NCI-H187 treated with DMSO at 0.1 percent for 48 hours (cell line): ENCODE data around the gene SEC14L2.

Experiments used
- DNase-seq: peaks from one replicate; lab custom pipeline; 2025; lab: John Stamatoyannopoulos, UW

SEC14L2 gene

GRCh38 chr22:30396871-30397655 is at the start of gene SEC14L2:
Gene SEC14L2 (plus strand): TSS chr22:30397018. CDS start chr22:30397117, 99 bp downstream.
- no peak for DNase-seq

GRCh38 chr22:30347255-30347892 is 49.4 kb upstream of the SEC14L2 start:
- DNase-seq: no peak

GRCh38 chr22:30348404-30348803 is 48.4 kb upstream of the SEC14L2 start:
- no peak for DNase-seq

GRCh38 chr22:30348809-30349208 is 48.0 kb upstream of the SEC14L2 start:
- DNase-seq: no peak

- DNase-seq: no peak
These were observed 45.6 kb upstream of the SEC14L2 start for GRCh38 chr22:30351226-30351625.

GRCh38 chr22:30354644-30355043 is 42.2 kb upstream of the SEC14L2 start:
- DNase-seq: no peak

GRCh38 chr22:30356449-30357235 is 40.2 kb upstream of the SEC14L2 start, which contains the start of the genes CCDC157 and SF3A1:
Gene CCDC157 (plus strand): TSS chr22:30357007. CDS start chr22:30366001, 8,994 bp downstream.
Gene SF3A1 (minus strand): TSS chr22:30356894. CDS start chr22:30356792, 102 bp downstream.
- peak; percentile 19 for DNase-seq

- DNase-seq: no peak
These were observed 39.6 kb upstream of the SEC14L2 start for GRCh38 chr22:30357236-30357570.

GRCh38 chr22:30357650-30358215 is 39.1 kb upstream of the SEC14L2 start:
- DNase-seq: no peak

- no peak for DNase-seq
These were observed 38.3 kb upstream of the SEC14L2 start for GRCh38 chr22:30358541-30358940.

- no peak for DNase-seq
These were observed 34.7 kb upstream of the SEC14L2 start for GRCh38 chr22:30361916-30362650.

GRCh38 chr22:30362651-30363281 is 34.1 kb upstream of the SEC14L2 start:
- no peak for DNase-seq

GRCh38 chr22:30365891-30366290 is 30.9 kb upstream of the SEC14L2 start:
- DNase-seq: no peak

- DNase-seq: no peak
These were observed 28.4 kb upstream of the SEC14L2 start for GRCh38 chr22:30368420-30368819.

- DNase-seq: no peak
These were observed 26.1 kb upstream of the SEC14L2 start for GRCh38 chr22:30370641-30371230.

GRCh38 chr22:30371321-30371720 is 25.5 kb upstream of the SEC14L2 start:
- DNase-seq: no peak

GRCh38 chr22:30371981-30372380 is 24.8 kb upstream of the SEC14L2 start:
- DNase-seq: no peak

GRCh38 chr22:30372915-30373314 is 23.9 kb upstream of the SEC14L2 start:
- DNase-seq: no peak

- DNase-seq: no peak
These were observed 23.2 kb upstream of the SEC14L2 start for GRCh38 chr22:30373331-30374325.
